K562 (cell line): Measurements from ENCODE around the gene CCDC138. TPM values are rescaled to one million over a fixed set of nuclear protein-coding genes. Genes with fewer than 3 reads are reported as not detected.
A peak's percentile ranks its signal among the peaks of the same experiment; 100 is the strongest.

ENCODE experiments used
- ATAC-seq: fragments of 200-7000 bp; cut with Tn5 transposase; 3 replicates; pipeline ENCODE4 v1.9.1; 2020; ENCODE audit warnings: moderate library complexity
- BruUV-seq: library from RNA; stranded (reverse); fragments of 400-500 nt; replicated peaks from 2 replicates; lab custom pipeline; 2021; lab: Mats Ljungman, UMichigan
- CTCF ChIA-PET: fragments of 300-600 bp; formaldehyde crosslinking; extraction: SDS; loops from one replicate; lab custom pipeline; 2021; ENCODE audit warnings: low intra/inter-chr PET ratio; lab: Yijun Ruan, JAX
- POLR2A ChIA-PET: fragments of 300-600, 350-650 bp; sonication (Branson Sonifier 250); formaldehyde crosslinking; extraction: SDS; loops from one replicate; lab custom pipeline; 2021; ENCODE audit warnings: antibody characterized with exemption, inconsistent platforms; lab: Yijun Ruan, JAX
- DNase-seq, 4 experiments: peaks; one replicate each; pipeline versions ENCODE4 v3.0.0 to v3.0.0-alpha.2; 2011 to 2018; ENCODE audit warnings: low spot score in 3 of 4, mixed read lengths in 3 of 4; ENCODE audit errors: extremely low read depth in 1 of 4
- FAIRE-seq: peaks from 2 replicates; lab custom pipeline; 2011; peaks lifted over from hg19 to GRCh38; lab: Jason Lieb, UNC
- H2AFZ ChIP-seq: 2 replicates; pipeline ENCODE4 v1.6.0; 2011; ENCODE audit warnings: low read depth, low read length, control low read depth, inconsistent platforms
- H3K27ac ChIP-seq: fragments of 200-600 bp; 3 replicates; pipeline ENCODE4 v1.8.0; 2011; ENCODE audit warnings: low read depth, mild to moderate bottlenecking, control low read depth, inconsistent platforms, low read length, moderate library complexity, mixed read lengths; ENCODE audit errors: extremely low read depth
- H3K27me3 ChIP-seq, 2 experiments: fragments of 300-600 bp in 1 of 2; 2 replicates in 1 of 2; 3 replicates in 1 of 2; pipeline versions ENCODE4 v1.6.0 to v1.8.0; 2011; ENCODE audit warnings: inconsistent platforms in 2 of 2, low read length in 2 of 2, mild to moderate bottlenecking in 1 of 2, mixed read lengths in 1 of 2, moderate library complexity in 1 of 2; ENCODE audit not compliant: control insufficient read depth in 2 of 2, insufficient read depth in 2 of 2
- H3K36me3 ChIP-seq: fragments of 300-600 bp; 3 replicates; pipeline ENCODE4 v1.8.0; 2011; ENCODE audit warnings: mild to moderate bottlenecking, low read length, inconsistent platforms; ENCODE audit not compliant: control insufficient read depth, insufficient read depth
- H3K4me1 ChIP-seq, 2 experiments: fragments of 200-600 bp in 1 of 2; replicated peaks in 1 of 2; 2 replicates in 1 of 2; 3 replicates in 1 of 2; pipeline versions ENCODE4 v1.5.1 to v1.8.0; 2011; ENCODE audit warnings: inconsistent platforms in 2 of 2, low read length in 2 of 2, mild to moderate bottlenecking in 1 of 2, mixed read lengths in 1 of 2, moderate library complexity in 1 of 2; ENCODE audit not compliant: control insufficient read depth in 2 of 2, insufficient read depth in 2 of 2
- H3K4me2 ChIP-seq: 2 replicates; pipeline ENCODE4 v1.6.1; 2011; ENCODE audit warnings: low read length, control low read depth, inconsistent platforms, mixed read lengths; ENCODE audit not compliant: insufficient read depth
- H3K4me3 ChIP-seq: fragments of 200-600 bp; sonication (generic), shearing (Covaris generic); 2 replicates; pipeline ENCODE4 v1.5.1; 2016; ENCODE audit warnings: control low read depth, inconsistent platforms
- H3K79me2 ChIP-seq: fragments of 200-600 bp; 3 replicates; pipeline ENCODE4 v1.8.0; 2011; ENCODE audit warnings: low read length, inconsistent platforms; ENCODE audit not compliant: control insufficient read depth, insufficient read depth
- H3K9ac ChIP-seq, 2 experiments: 2 replicates each; pipeline versions ENCODE4 v1.6.0 to v1.6.1; 2011; ENCODE audit warnings: low read depth in 2 of 2, low read length in 2 of 2, control low read depth in 1 of 2, inconsistent platforms in 1 of 2, mild to moderate bottlenecking in 1 of 2, mixed read lengths in 1 of 2; ENCODE audit not compliant: insufficient read depth in 1 of 2
- H3K9me1 ChIP-seq: one replicate; pipeline ENCODE4 v1.6.0; 2011; ENCODE audit warnings: inconsistent platforms, mild to moderate bottlenecking, low read length, moderate library complexity; ENCODE audit not compliant: control insufficient read depth, insufficient read depth
- H3K9me3 ChIP-seq: replicated peaks from 2 replicates; pipeline ENCODE4 v1.5.1; 2011; ENCODE audit warnings: low read depth, low read length, inconsistent platforms; ENCODE audit not compliant: control insufficient read depth, insufficient read depth
- H4K20me1 ChIP-seq: replicated peaks from 2 replicates; pipeline ENCODE4 v1.6.1; 2011; ENCODE audit warnings: low read length, inconsistent platforms, mixed read lengths; ENCODE audit not compliant: control insufficient read depth, insufficient read depth
- CEBPB ChIP-seq: fragments of 450-650 bp; IDR thresholded peaks from 2 replicates; pipeline ENCODE4 v1.6.1; 2016; ENCODE audit warnings: missing genetic modification characterization, missing compliant biosample characterization
- CEBPG ChIP-seq, 3 experiments: fragments of 200-800 bp in 1 of 3; sonication (Bioruptor generic) in 1 of 3; sonication (generic) in 1 of 3; formaldehyde crosslinking in 1 of 3; IDR thresholded peaks in 2 of 3; conservative IDR thresholded peaks in 1 of 3; 2 replicates each; pipeline versions ENCODE4 v1.6.1 to v1.8.0; 2016 to 2022; ENCODE audit warnings: missing compliant biosample characterization in 2 of 3, missing genetic modification characterization in 2 of 3, mild to moderate bottlenecking in 1 of 3, missing genetic modification reagents in 1 of 3
- ZNF354B ChIP-seq: fragments of 250-450 bp; sonication (Bioruptor Pico); IDR thresholded peaks from 2 replicates; pipeline ENCODE4 v1.4.0; 2020
- WGBS: fragments of 100-300 bp; shearing (Covaris generic); methylation state at CpG from one replicate; pipeline ENCODE4 v1.1.6; 2016; ENCODE audit warnings: low coverage, mixed read lengths; ENCODE audit not compliant: insufficient coverage; ENCODE audit errors: missing lambda C conversion rate; 5-methylcytosine and 5-hydroxymethylcytosine counted together
- in situ Hi-C: fragments of 300-500 bp; cut with MboI; formaldehyde crosslinking; loops from 4 replicates; pipeline ENCODE4 v1.15.0; 2018; ENCODE audit warnings: inconsistent platforms, mixed read lengths
- intact Hi-C: fragments of 100-400 bp; cut with micrococcal nuclease; formaldehyde crosslinking; loops from 2 replicates; pipeline ENCODE4 v1.14.2; 2022
- polyA plus RNA-seq, 8 experiments: library from polyadenylated mRNA; depleted of rRNA in 4 of 8; stranded (reverse) in 5 of 8; unstranded in 3 of 8; fragments of >200 nt; fragmentation: Nextera tagmentation in 2 of 8; fragmentation: Illumina TruSeq in 1 of 8; extraction: Ambion mirVana in 2 of 8; extraction: Trizol in 1 of 8; gene quantifications; 2 replicates each; pipeline versions ENCODE4 v1.2.1 to v1.2.3, GENCODE V29; 2011 to 2014; ENCODE audit warnings: inconsistent platforms in 1 of 8, missing spikeins in 1 of 8
- total RNA-seq, 7 experiments: library from RNA; depleted of rRNA in 6 of 7; stranded (reverse); fragments of >200 nt in 6 of 7; fragmentation: Illumina TruSeq in 2 of 7; extraction: Trizol in 2 of 7; gene quantifications; 2 replicates each; pipeline versions ENCODE4 v1.2.1 to v1.2.3, GENCODE V29; 2011 to 2021; ENCODE audit warnings: low replicate concordance in 1 of 7
- TF ChIP-seq, protein P1 (sequence below): fragments of 250-450 bp; sonication (Bioruptor Pico); IDR thresholded peaks from 2 replicates; pipeline ENCODE4 v1.8.0; 2021; ENCODE audit warnings: moderate library complexity, mild to moderate bottlenecking, inconsistent platforms

Gene CCDC138
- total and polyA plus RNA-seq, 9 of the 15 experiments (the other 6 are each of a cell fraction or from before 2014, with no cell fraction given) = 17.5 to 44.6 (median 26.7) TPM

DNA sequence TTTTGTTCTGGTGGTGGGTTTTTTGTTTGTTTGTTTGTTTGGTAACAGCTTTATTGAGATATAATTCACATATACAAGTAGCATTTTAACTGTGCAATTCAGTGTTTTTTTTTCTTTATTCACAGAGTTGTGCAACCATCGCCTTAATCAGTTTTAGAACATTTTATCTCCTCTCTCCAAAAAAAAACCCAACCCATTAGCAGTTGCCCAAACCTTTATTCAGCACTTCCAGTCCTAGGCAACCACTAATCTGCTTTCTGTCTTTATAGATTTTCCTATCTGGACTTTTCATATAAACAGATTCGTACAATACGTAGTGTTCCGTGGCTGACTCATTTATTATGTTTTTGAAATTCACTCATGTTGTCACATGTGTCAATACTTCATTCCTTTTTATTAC lies 38.7 kb downstream of the CCDC138 start:
- ChIA-PET CTCF (no interaction called here), POLR2A (interaction anchor here (1.4 kb wide), 1 partner anchor 10 kb away, joined by 5 read pairs; no protein-coding TSS in a partner anchor)
- H3K9me3 ChIP-seq = no peaks in the 10 kb centered on the region
- TF ChIP-seq CEBPG (CRISPR knock-in tag; IDR thresholded peaks at IDR 0.05) (no peak), CEBPG (tag; conservative IDR thresholded peaks at IDR 0.05 in 1 of 2, IDR thresholded peaks at IDR 0.05 in 1 of 2) (peak in 1 of 2 experiments; percentile 43; a peak in 1 of 4 replicates), ZNF354B (CRISPR knock-in tag) (no peak), CEBPB (tag) (peak; percentile 90)
- TF ChIP-seq, protein P1, sequence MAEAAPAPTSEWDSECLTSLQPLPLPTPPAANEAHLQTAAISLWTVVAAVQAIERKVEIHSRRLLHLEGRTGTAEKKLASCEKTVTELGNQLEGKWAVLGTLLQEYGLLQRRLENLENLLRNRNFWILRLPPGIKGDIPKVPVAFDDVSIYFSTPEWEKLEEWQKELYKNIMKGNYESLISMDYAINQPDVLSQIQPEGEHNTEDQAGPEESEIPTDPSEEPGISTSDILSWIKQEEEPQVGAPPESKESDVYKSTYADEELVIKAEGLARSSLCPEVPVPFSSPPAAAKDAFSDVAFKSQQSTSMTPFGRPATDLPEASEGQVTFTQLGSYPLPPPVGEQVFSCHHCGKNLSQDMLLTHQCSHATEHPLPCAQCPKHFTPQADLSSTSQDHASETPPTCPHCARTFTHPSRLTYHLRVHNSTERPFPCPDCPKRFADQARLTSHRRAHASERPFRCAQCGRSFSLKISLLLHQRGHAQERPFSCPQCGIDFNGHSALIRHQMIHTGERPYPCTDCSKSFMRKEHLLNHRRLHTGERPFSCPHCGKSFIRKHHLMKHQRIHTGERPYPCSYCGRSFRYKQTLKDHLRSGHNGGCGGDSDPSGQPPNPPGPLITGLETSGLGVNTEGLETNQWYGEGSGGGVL (CRISPR knock-in tag) = no peak
- no peaks in the 10 kb centered on the region for H3K9me1 ChIP-seq
- DNase-seq (no peak), FAIRE-seq (no peak), ATAC-seq (no peak)
- WGBS = 47% methylated on average over 4 of the region's 4 CpGs
- intact Hi-C loops (no loop called here), in situ Hi-C loops (no loop called here)
- no peak overlapping the region for H3K27ac ChIP-seq
- H3K9ac ChIP-seq = no peak overlapping the region
- H3K27me3 ChIP-seq = no peaks in the 10 kb centered on the region
- no peaks in the 10 kb centered on the region for H3K79me2 ChIP-seq
- no peak overlapping the region for H3K4me3 ChIP-seq
- no peak overlapping the region for H3K4me2 ChIP-seq
- H3K4me1 ChIP-seq = 0 out of 5 replicates have a peak, but pooled peaks cover 0 to 5% of the 10 kb centered on the region in 2 experiments
- H3K36me3 ChIP-seq = peaks cover 14% of the 10 kb centered on the region; the same call in 1 of the 3 replicates
- H2AFZ ChIP-seq = no peak overlapping the region
- no peaks in the 10 kb centered on the region for H4K20me1 ChIP-seq
- BruUV-seq = no TSS peak
